HG03442 (cell line): ENCODE data around the gene RNU6-1.

Experiments
- ATAC-seq: cut with Tn5 transposase; IDR thresholded peaks from one replicate; pipeline ENCODE4 v1.9.1; 2021; ENCODE audit warnings: mild to moderate bottlenecking, moderate library complexity; ENCODE audit not compliant: unreplicated experiment

The RNU6-1 gene

GRCh38 chr15:67834581-67835296 is 5.1 kb downstream of the RNU6-1 start:
- ATAC-seq: no peak

- ATAC-seq: no peak
Observed at GRCh38 chr15:67833710-67834511, 5.9 kb downstream of the RNU6-1 start.

- ATAC-seq: no peak
Observed at GRCh38 chr15:67832897-67833709, 6.7 kb downstream of the RNU6-1 start.

- no peak for ATAC-seq
Observed at GRCh38 chr15:67832031-67832551, 7.8 kb downstream of the RNU6-1 start.

- no peak for ATAC-seq
Observed at GRCh38 chr15:67831363-67831762, 8.5 kb downstream of the RNU6-1 start.

GRCh38 chr15:67829647-67830504 is 10.0 kb downstream of the RNU6-1 start:
- ATAC-seq: no peak

- ATAC-seq: no peak
Observed at GRCh38 chr15:67828969-67829646, 10.7 kb downstream of the RNU6-1 start.

- no peak for ATAC-seq
Observed at GRCh38 chr15:67828278-67828968, 11.4 kb downstream of the RNU6-1 start.

- no peak for ATAC-seq
Observed at GRCh38 chr15:67827562-67828277, 12.1 kb downstream of the RNU6-1 start.

- ATAC-seq: no peak
Observed at GRCh38 chr15:67826717-67827561, 12.9 kb downstream of the RNU6-1 start.

GRCh38 chr15:67825881-67826716 is 13.7 kb downstream of the RNU6-1 start:
- no peak for ATAC-seq

GRCh38 chr15:67824976-67825880 is 14.6 kb downstream of the RNU6-1 start, which contains the start of gene SKOR1:
Gene SKOR1, plus strand, starts transcription at chr15:67825509. Its CDS starts 94 bp downstream, at chr15:67825603.
- ATAC-seq: no peak

GRCh38 chr15:67824197-67824968 is 15.5 kb downstream of the RNU6-1 start:
- no peak for ATAC-seq

GRCh38 chr15:67823314-67824196 is 16.3 kb downstream of the RNU6-1 start:
- ATAC-seq: no peak
